Measurements from ENCODE around the gene AP3D1.
A peak's percentile ranks its signal among the peaks of the same experiment; 100 is the strongest.
"Not testable (repeated sequence)": the region's sequence is repeated elsewhere in the genome, so short reads cannot be mapped to it uniquely, and the experiment has no call there.

The AP3D1 gene

GRCh38 chr19:2151339-2152229 lies at the start of gene AP3D1:
Gene AP3D1, minus strand, starts transcription at chr19:2151566. Its CDS starts 232 bp downstream, at chr19:2151334.
- peak; percentile 99 for DNase-seq

GRCh38 chr19:2200624-2201294 lies 49.4 kb upstream of the AP3D1 start:
- not testable (repeated sequence) for DNase-seq

GRCh38 chr19:2199861-2200623 lies 48.7 kb upstream of the AP3D1 start:
- DNase-seq, result no peak

- no peak for DNase-seq
Measured at GRCh38 chr19:2199215-2199614, 47.8 kb upstream of the AP3D1 start.

GRCh38 chr19:2198317-2198716 lies 47.0 kb upstream of the AP3D1 start:
- no peak for DNase-seq

- no peak for DNase-seq
Measured at GRCh38 chr19:2197270-2197669, 45.9 kb upstream of the AP3D1 start.

- DNase-seq, result no peak
Measured at GRCh38 chr19:2195914-2196313, 44.5 kb upstream of the AP3D1 start.

- no peak for DNase-seq
Measured at GRCh38 chr19:2195361-2195760, 44.0 kb upstream of the AP3D1 start.

GRCh38 chr19:2194513-2195078 lies 43.2 kb upstream of the AP3D1 start:
- DNase-seq, result no peak

GRCh38 chr19:2193807-2194206 lies 42.4 kb upstream of the AP3D1 start:
- DNase-seq, result no peak

GRCh38 chr19:2192862-2193261 lies 41.5 kb upstream of the AP3D1 start:
- DNase-seq, result no peak

GRCh38 chr19:2191456-2192310 lies 40.3 kb upstream of the AP3D1 start:
- DNase-seq, result no peak

- no peak for DNase-seq
Measured at GRCh38 chr19:2190848-2191455, 39.6 kb upstream of the AP3D1 start.

GRCh38 chr19:2189880-2190279 lies 38.5 kb upstream of the AP3D1 start:
- DNase-seq, result no peak

- DNase-seq, result no peak
Measured at GRCh38 chr19:2188708-2189385, 37.5 kb upstream of the AP3D1 start.

GRCh38 chr19:2187159-2187558 lies 35.8 kb upstream of the AP3D1 start:
- DNase-seq, result no peak

- DNase-seq, result no peak
Measured at GRCh38 chr19:2186071-2186846, 34.9 kb upstream of the AP3D1 start.

- DNase-seq, result no peak
Measured at GRCh38 chr19:2185734-2186070, 34.3 kb upstream of the AP3D1 start.

- no peak for DNase-seq
Measured at GRCh38 chr19:2184422-2184975, 33.1 kb upstream of the AP3D1 start.

- DNase-seq, result no peak
Measured at GRCh38 chr19:2181633-2181997, 30.2 kb upstream of the AP3D1 start.

Measured in NCI-H1436 (cell line).